IMR-90 (cell line): ENCODE results near the gene MDC1. TPM values are rescaled to one million over a fixed set of nuclear protein-coding genes. Genes with fewer than 3 reads are reported as not detected.

Source experiments
- ATAC-seq: fragments of 200-7000 bp; cut with Tn5 transposase; 2 replicates; pipeline ENCODE4 v1.9.1; 2020; ENCODE audit warnings: low read depth, mild to moderate bottlenecking, moderate library complexity
- BruUV-seq: library from RNA; stranded (reverse); fragments of 400-500 nt; replicated peaks from 2 replicates; lab custom pipeline; 2021; lab: Mats Ljungman, UMichigan
- CTCF ChIA-PET: fragments of 300-600 bp; formaldehyde crosslinking; extraction: SDS; loops from one replicate; lab custom pipeline; 2021; ENCODE audit warnings: antibody characterized with exemption; lab: Yijun Ruan, JAX
- POLR2A ChIA-PET: fragments of 300-600 bp; sonication (Branson Sonifier 250); formaldehyde crosslinking; loops from one replicate; lab custom pipeline; 2022; ENCODE audit warnings: antibody characterized with exemption; ENCODE audit not compliant: unreplicated experiment; lab: Charles Lee
- DNase-seq: peaks from one replicate; pipeline ENCODE4 v3.0.0; 2013
- H2AFZ ChIP-seq: replicated peaks from 2 replicates; pipeline ENCODE3; 2013; ENCODE audit warnings: low read length, mild to moderate bottlenecking; ENCODE audit not compliant: poor library complexity
- H2AK5ac ChIP-seq: 2 replicates; pipeline ENCODE4 v1.6.1; 2013; ENCODE audit warnings: low read depth, low read length, inconsistent platforms
- H2AK9ac ChIP-seq: replicated peaks from 2 replicates; pipeline ENCODE3; 2013; ENCODE audit warnings: mild to moderate bottlenecking, low read depth, low read length, moderate library complexity; ENCODE audit not compliant: poor library complexity
- H2BK120ac ChIP-seq: 2 replicates; pipeline ENCODE4 v1.6.1; 2013; ENCODE audit warnings: low read depth, low read length, inconsistent platforms
- H2BK15ac ChIP-seq: 3 replicates; pipeline ENCODE4 v1.6.1; 2013; ENCODE audit warnings: low read depth, low read length, inconsistent platforms
- H2BK20ac ChIP-seq: 2 replicates; pipeline ENCODE4 v1.6.1; 2013; ENCODE audit warnings: low read depth, mild to moderate bottlenecking, inconsistent platforms, low read length, moderate library complexity
- H2BK5ac ChIP-seq: 2 replicates; pipeline ENCODE4 v1.6.1; 2013; ENCODE audit warnings: mild to moderate bottlenecking, low read depth, low read length, inconsistent platforms; ENCODE audit not compliant: poor library complexity, severe bottlenecking
- H3K14ac ChIP-seq: replicated peaks from 2 replicates; pipeline ENCODE4 v1.6.1; 2013; ENCODE audit warnings: low read depth, low read length, inconsistent platforms
- H3K18ac ChIP-seq: 2 replicates; pipeline ENCODE4 v1.6.1; 2013; ENCODE audit warnings: low read depth, low read length, control low read depth
- H3K23ac ChIP-seq: 2 replicates; pipeline ENCODE4 v1.6.1; 2013; ENCODE audit warnings: low read depth, low read length, inconsistent platforms
- H3K27ac ChIP-seq: 2 replicates; pipeline ENCODE4 v1.5.1; 2013; ENCODE audit warnings: mild to moderate bottlenecking, control low read depth, low read length; ENCODE audit not compliant: insufficient read depth
- H3K27me3 ChIP-seq: 2 replicates; pipeline ENCODE4 v1.6.1; 2013; ENCODE audit warnings: low read length; ENCODE audit not compliant: control insufficient read depth, insufficient read depth
- H3K36me3 ChIP-seq: 2 replicates; pipeline ENCODE4 v1.6.1; 2013; ENCODE audit warnings: low read length, mixed read lengths; ENCODE audit not compliant: control insufficient read depth, insufficient read depth
- H3K4ac ChIP-seq: 2 replicates; pipeline ENCODE4 v1.6.1; 2013; ENCODE audit warnings: low read depth, low read length, inconsistent platforms
- H3K4me1 ChIP-seq: 2 replicates; pipeline ENCODE4 v1.6.1; 2013; ENCODE audit warnings: low read length, mixed read lengths; ENCODE audit not compliant: control insufficient read depth, insufficient read depth
- H3K4me2 ChIP-seq: 2 replicates; pipeline ENCODE4 v1.6.1; 2013; ENCODE audit warnings: low read depth, mild to moderate bottlenecking, control low read depth, low read length, moderate library complexity
- H3K4me3 ChIP-seq: 2 replicates; pipeline ENCODE4 v1.5.1; 2013; ENCODE audit warnings: low read depth, mild to moderate bottlenecking, control low read depth, low read length, moderate library complexity; ENCODE audit not compliant: insufficient read depth
- H3K56ac ChIP-seq: 2 replicates; pipeline ENCODE4 v1.6.1; 2013; ENCODE audit warnings: low read length, inconsistent platforms; ENCODE audit not compliant: insufficient read depth; ENCODE audit errors: extremely low read depth
- H3K79me1 ChIP-seq, 2 experiments: 2 replicates each; pipeline ENCODE4 v1.6.1; 2013; ENCODE audit warnings: low read length in 2 of 2, inconsistent platforms in 1 of 2, low read depth in 1 of 2
- H3K9ac ChIP-seq: 2 replicates; pipeline ENCODE4 v1.6.1; 2013; ENCODE audit warnings: low read depth, low read length, control low read depth
- H3K9me1 ChIP-seq: 2 replicates; pipeline ENCODE4 v1.6.1; 2013; ENCODE audit warnings: low read length, inconsistent platforms; ENCODE audit not compliant: insufficient read depth
- H3K9me3 ChIP-seq: 2 replicates; pipeline ENCODE4 v1.6.1; 2013; ENCODE audit warnings: low read length; ENCODE audit not compliant: control insufficient read depth, insufficient read depth
- H4K20me1 ChIP-seq: 2 replicates; pipeline ENCODE4 v1.6.1; 2013; ENCODE audit warnings: low read length, inconsistent platforms; ENCODE audit not compliant: insufficient read depth
- H4K5ac ChIP-seq: 2 replicates; pipeline ENCODE4 v1.6.1; 2013; ENCODE audit warnings: mild to moderate bottlenecking, low read depth, low read length, control low read depth
- H4K8ac ChIP-seq, 2 experiments: 2 replicates each; pipeline ENCODE4 v1.6.1; 2013; ENCODE audit warnings: low read depth in 2 of 2, low read length in 2 of 2, control low read depth in 1 of 2, inconsistent platforms in 1 of 2
- H4K91ac ChIP-seq: 2 replicates; pipeline ENCODE4 v1.6.1; 2013; ENCODE audit warnings: low read depth, low read length, inconsistent platforms; ENCODE audit not compliant: insufficient read depth
- BHLHE40 ChIP-seq: fragments of 150-350 bp; IDR thresholded peaks from 2 replicates; pipeline ENCODE4 v1.6.1; 2016; ENCODE audit warnings: mild to moderate bottlenecking, low read depth, low read length
- CTCF ChIP-seq: conservative IDR thresholded peaks from 2 replicates; pipeline ENCODE4 v1.5.1; 2012; ENCODE audit warnings: mild to moderate bottlenecking, low read depth, low read length, improper control_type of control experiment
- FOS ChIP-seq: fragments of 150-350 bp; IDR thresholded peaks from 2 replicates; pipeline ENCODE4 v1.6.1; 2016; ENCODE audit warnings: low read depth, low read length
- MXI1 ChIP-seq: IDR thresholded peaks from 2 replicates; pipeline ENCODE4 v1.6.1; 2012; ENCODE audit warnings: low read depth, mild to moderate bottlenecking, low read length, moderate library complexity, borderline replicate concordance
- POLR2A ChIP-seq: IDR thresholded peaks from 2 replicates; pipeline ENCODE4 v1.6.1; 2012; ENCODE audit warnings: mild to moderate bottlenecking, low read depth, low read length
- WGBS, 2 experiments: methylation state at CpG; one replicate each; pipeline versions ENCODE4 v1.1.5 to v1.1.7; 2013; ENCODE audit warnings: missing lambda C conversion rate in 2 of 2; ENCODE audit not compliant: insufficient read length in 1 of 2; ENCODE audit errors: extremely low coverage in 2 of 2; 5-methylcytosine and 5-hydroxymethylcytosine counted together
- dilution Hi-C: fragments of 300-500 bp; cut with HindIII; formaldehyde crosslinking; loops from one replicate; pipeline ENCODE4 v1.14.3; 2018; ENCODE audit warnings: low sequenced_read_pairs; ENCODE audit not compliant: unreplicated experiment
- in situ Hi-C: fragments of 300-500 bp; cut with MboI; formaldehyde crosslinking; loops from 3 replicates; pipeline ENCODE4 v1.14.3; 2019; ENCODE audit warnings: low sequenced_read_pairs, inconsistent platforms, mixed read lengths
- intact Hi-C: fragments of 100-400 bp; cut with micrococcal nuclease; formaldehyde crosslinking; loops from 2 replicates; pipeline ENCODE4 v1.10.0; 2022
- polyA plus RNA-seq, 3 experiments: library from polyadenylated mRNA; depleted of rRNA; stranded (reverse); fragments of >200 nt; gene quantifications; 2 replicates each; pipeline ENCODE4 v1.2.3, GENCODE V29; 2012; ENCODE audit warnings: low replicate concordance in 1 of 3
- total RNA-seq: library from RNA; depleted of rRNA; stranded (reverse); fragments of >200 nt; gene quantifications from 2 replicates; pipeline ENCODE4 v1.2.3, GENCODE V29; 2012

MDC1 gene
- total and polyA plus RNA-seq, 2 of the 4 experiments (the other 2 are of a cell fraction): 4.5 to 12.1 TPM

- Histone ChIP-seq H3K27me3 (no peaks in the 10 kb centered on the region), H3K23ac (no peak overlapping the region), H3K9me3 (no peaks in the 10 kb centered on the region), H4K5ac (no peak overlapping the region), H2BK20ac (no peak overlapping the region), H3K4ac (no peak overlapping the region), H2BK15ac (no peak overlapping the region), H3K27ac (no peak overlapping the region), H4K8ac (no peak overlapping the region), H4K20me1 (no peaks in the 10 kb centered on the region), H2AK5ac (no peak overlapping the region), H3K14ac (no peak overlapping the region), H2BK5ac (no peak overlapping the region), H2BK120ac (no peak overlapping the region), H3K9me1 (no peaks in the 10 kb centered on the region; the same call in 1 of the 2 replicates), H3K4me1 (no peaks in the 10 kb centered on the region), H3K79me1 (no peaks in the 10 kb centered on the region), H3K56ac (no peak overlapping the region), H3K4me2 (no peak overlapping the region), H4K91ac (no peak overlapping the region), H3K18ac (no peak overlapping the region), H3K36me3 (peaks cover 35% of the 10 kb centered on the region), H3K4me3 (no peak overlapping the region), H2AFZ (no peak overlapping the region), H3K9ac (no peak overlapping the region), H2AK9ac (no peak overlapping the region)
- POLR2A ChIA-PET: no interaction called here
- in situ Hi-C loops: no loop called here
- no TSS peak for BruUV-seq
- TF ChIP-seq POLR2A (no peak), FOS (no peak), BHLHE40 (no peak), CTCF (no peak), MXI1 (no peak)
- dilution Hi-C loops: no loop called here
- ATAC-seq (no peak), DNase-seq (no peak)
- CTCF ChIA-PET: no interaction called here
- intact Hi-C loops: no loop called here
- 100% methylated on average over 3 of the region's 10 CpGs; no CpG with 5 or more reads in 1 of the 2 experiments for WGBS, 2 experiments
Observed at GRCh38 chr6:30703011-30703410, 14.1 kb downstream of the MDC1 start.
